IMR-90 (cell line): Measurements from ENCODE around the gene RTCB. TPM values are rescaled to one million over a fixed set of nuclear protein-coding genes. Genes with fewer than 3 reads are reported as not detected.

Source experiments
- ATAC-seq: fragments of 200-7000 bp; cut with Tn5 transposase; 2 replicates; pipeline ENCODE4 v1.9.1; 2020; ENCODE audit warnings: low read depth, mild to moderate bottlenecking, moderate library complexity
- BruUV-seq: library from RNA; stranded (reverse); fragments of 400-500 nt; replicated peaks from 2 replicates; lab custom pipeline; 2021; lab: Mats Ljungman, UMichigan
- CTCF ChIA-PET: fragments of 300-600 bp; formaldehyde crosslinking; extraction: SDS; loops from one replicate; lab custom pipeline; 2021; ENCODE audit warnings: antibody characterized with exemption; lab: Yijun Ruan, JAX
- POLR2A ChIA-PET: fragments of 300-600 bp; sonication (Branson Sonifier 250); formaldehyde crosslinking; loops from one replicate; lab custom pipeline; 2022; ENCODE audit warnings: antibody characterized with exemption; ENCODE audit not compliant: unreplicated experiment; lab: Charles Lee
- DNase-seq: peaks from one replicate; pipeline ENCODE4 v3.0.0; 2013
- H2AFZ ChIP-seq: replicated peaks from 2 replicates; pipeline ENCODE3; 2013; ENCODE audit warnings: low read length, mild to moderate bottlenecking; ENCODE audit not compliant: poor library complexity
- H2AK5ac ChIP-seq: 2 replicates; pipeline ENCODE4 v1.6.1; 2013; ENCODE audit warnings: low read depth, low read length, inconsistent platforms
- H2AK9ac ChIP-seq: replicated peaks from 2 replicates; pipeline ENCODE3; 2013; ENCODE audit warnings: mild to moderate bottlenecking, low read depth, low read length, moderate library complexity; ENCODE audit not compliant: poor library complexity
- H2BK120ac ChIP-seq: 2 replicates; pipeline ENCODE4 v1.6.1; 2013; ENCODE audit warnings: low read depth, low read length, inconsistent platforms
- H2BK15ac ChIP-seq: 3 replicates; pipeline ENCODE4 v1.6.1; 2013; ENCODE audit warnings: low read depth, low read length, inconsistent platforms
- H2BK20ac ChIP-seq: 2 replicates; pipeline ENCODE4 v1.6.1; 2013; ENCODE audit warnings: low read depth, mild to moderate bottlenecking, inconsistent platforms, low read length, moderate library complexity
- H2BK5ac ChIP-seq: 2 replicates; pipeline ENCODE4 v1.6.1; 2013; ENCODE audit warnings: mild to moderate bottlenecking, low read depth, low read length, inconsistent platforms; ENCODE audit not compliant: poor library complexity, severe bottlenecking
- H3K14ac ChIP-seq: replicated peaks from 2 replicates; pipeline ENCODE4 v1.6.1; 2013; ENCODE audit warnings: low read depth, low read length, inconsistent platforms
- H3K18ac ChIP-seq: 2 replicates; pipeline ENCODE4 v1.6.1; 2013; ENCODE audit warnings: low read depth, low read length, control low read depth
- H3K23ac ChIP-seq: 2 replicates; pipeline ENCODE4 v1.6.1; 2013; ENCODE audit warnings: low read depth, low read length, inconsistent platforms
- H3K27ac ChIP-seq: 2 replicates; pipeline ENCODE4 v1.5.1; 2013; ENCODE audit warnings: mild to moderate bottlenecking, control low read depth, low read length; ENCODE audit not compliant: insufficient read depth
- H3K27me3 ChIP-seq: 2 replicates; pipeline ENCODE4 v1.6.1; 2013; ENCODE audit warnings: low read length; ENCODE audit not compliant: control insufficient read depth, insufficient read depth
- H3K36me3 ChIP-seq: 2 replicates; pipeline ENCODE4 v1.6.1; 2013; ENCODE audit warnings: low read length, mixed read lengths; ENCODE audit not compliant: control insufficient read depth, insufficient read depth
- H3K4ac ChIP-seq: 2 replicates; pipeline ENCODE4 v1.6.1; 2013; ENCODE audit warnings: low read depth, low read length, inconsistent platforms
- H3K4me1 ChIP-seq: 2 replicates; pipeline ENCODE4 v1.6.1; 2013; ENCODE audit warnings: low read length, mixed read lengths; ENCODE audit not compliant: control insufficient read depth, insufficient read depth
- H3K4me2 ChIP-seq: 2 replicates; pipeline ENCODE4 v1.6.1; 2013; ENCODE audit warnings: low read depth, mild to moderate bottlenecking, control low read depth, low read length, moderate library complexity
- H3K4me3 ChIP-seq: 2 replicates; pipeline ENCODE4 v1.5.1; 2013; ENCODE audit warnings: low read depth, mild to moderate bottlenecking, control low read depth, low read length, moderate library complexity; ENCODE audit not compliant: insufficient read depth
- H3K56ac ChIP-seq: 2 replicates; pipeline ENCODE4 v1.6.1; 2013; ENCODE audit warnings: low read length, inconsistent platforms; ENCODE audit not compliant: insufficient read depth; ENCODE audit errors: extremely low read depth
- H3K79me1 ChIP-seq, 2 experiments: 2 replicates each; pipeline ENCODE4 v1.6.1; 2013; ENCODE audit warnings: low read length in 2 of 2, inconsistent platforms in 1 of 2, low read depth in 1 of 2
- H3K9ac ChIP-seq: 2 replicates; pipeline ENCODE4 v1.6.1; 2013; ENCODE audit warnings: low read depth, low read length, control low read depth
- H3K9me1 ChIP-seq: 2 replicates; pipeline ENCODE4 v1.6.1; 2013; ENCODE audit warnings: low read length, inconsistent platforms; ENCODE audit not compliant: insufficient read depth
- H3K9me3 ChIP-seq: 2 replicates; pipeline ENCODE4 v1.6.1; 2013; ENCODE audit warnings: low read length; ENCODE audit not compliant: control insufficient read depth, insufficient read depth
- H4K20me1 ChIP-seq: 2 replicates; pipeline ENCODE4 v1.6.1; 2013; ENCODE audit warnings: low read length, inconsistent platforms; ENCODE audit not compliant: insufficient read depth
- H4K5ac ChIP-seq: 2 replicates; pipeline ENCODE4 v1.6.1; 2013; ENCODE audit warnings: mild to moderate bottlenecking, low read depth, low read length, control low read depth
- H4K8ac ChIP-seq, 2 experiments: 2 replicates each; pipeline ENCODE4 v1.6.1; 2013; ENCODE audit warnings: low read depth in 2 of 2, low read length in 2 of 2, control low read depth in 1 of 2, inconsistent platforms in 1 of 2
- H4K91ac ChIP-seq: 2 replicates; pipeline ENCODE4 v1.6.1; 2013; ENCODE audit warnings: low read depth, low read length, inconsistent platforms; ENCODE audit not compliant: insufficient read depth
- BHLHE40 ChIP-seq: fragments of 150-350 bp; IDR thresholded peaks from 2 replicates; pipeline ENCODE4 v1.6.1; 2016; ENCODE audit warnings: mild to moderate bottlenecking, low read depth, low read length
- CEBPB ChIP-seq: IDR thresholded peaks from 2 replicates; pipeline ENCODE4 v1.6.1; 2012; ENCODE audit warnings: low read depth, low read length, improper control_type of control experiment
- CHD1 ChIP-seq: IDR thresholded peaks from 2 replicates; pipeline ENCODE4 v1.6.1; 2012; ENCODE audit warnings: low read depth, low read length, improper control_type of control experiment
- CTCF ChIP-seq: conservative IDR thresholded peaks from 2 replicates; pipeline ENCODE4 v1.5.1; 2012; ENCODE audit warnings: mild to moderate bottlenecking, low read depth, low read length, improper control_type of control experiment
- ELK1 ChIP-seq: fragments of 150-350 bp; IDR thresholded peaks from 2 replicates; pipeline ENCODE4 v1.6.1; 2016; ENCODE audit warnings: low read depth, mild to moderate bottlenecking, low read length, moderate library complexity, borderline replicate concordance
- FOS ChIP-seq: fragments of 150-350 bp; IDR thresholded peaks from 2 replicates; pipeline ENCODE4 v1.6.1; 2016; ENCODE audit warnings: low read depth, low read length
- MAFK ChIP-seq: IDR thresholded peaks from 2 replicates; pipeline ENCODE4 v1.6.1; 2012; ENCODE audit warnings: low read depth, low read length, improper control_type of control experiment
- MXI1 ChIP-seq: IDR thresholded peaks from 2 replicates; pipeline ENCODE4 v1.6.1; 2012; ENCODE audit warnings: low read depth, mild to moderate bottlenecking, low read length, moderate library complexity, borderline replicate concordance
- NFE2L2 ChIP-seq: fragments of 150-350 bp; IDR thresholded peaks from 2 replicates; pipeline ENCODE4 v1.6.1; 2016; ENCODE audit warnings: low read depth, mild to moderate bottlenecking, low read length
- POLR2A ChIP-seq: IDR thresholded peaks from 2 replicates; pipeline ENCODE4 v1.6.1; 2012; ENCODE audit warnings: mild to moderate bottlenecking, low read depth, low read length
- RAD21 ChIP-seq: IDR thresholded peaks from 2 replicates; pipeline ENCODE4 v1.6.1; 2012; ENCODE audit warnings: low read length, improper control_type of control experiment
- RCOR1 ChIP-seq: IDR thresholded peaks from 2 replicates; pipeline ENCODE4 v1.6.1; 2012; ENCODE audit warnings: mild to moderate bottlenecking, low read length, improper control_type of control experiment; ENCODE audit not compliant: insufficient replicate concordance
- RFX5 ChIP-seq: IDR thresholded peaks from 2 replicates; pipeline ENCODE4 v1.8.0; 2012; ENCODE audit warnings: low read depth, mild to moderate bottlenecking, low read length, moderate library complexity
- WGBS, 2 experiments: methylation state at CpG; one replicate each; pipeline versions ENCODE4 v1.1.5 to v1.1.7; 2013; ENCODE audit warnings: missing lambda C conversion rate in 2 of 2; ENCODE audit not compliant: insufficient read length in 1 of 2; ENCODE audit errors: extremely low coverage in 2 of 2; 5-methylcytosine and 5-hydroxymethylcytosine counted together
- dilution Hi-C: fragments of 300-500 bp; cut with HindIII; formaldehyde crosslinking; loops from one replicate; pipeline ENCODE4 v1.14.3; 2018; ENCODE audit warnings: low sequenced_read_pairs; ENCODE audit not compliant: unreplicated experiment
- in situ Hi-C: fragments of 300-500 bp; cut with MboI; formaldehyde crosslinking; loops from 3 replicates; pipeline ENCODE4 v1.14.3; 2019; ENCODE audit warnings: low sequenced_read_pairs, inconsistent platforms, mixed read lengths
- intact Hi-C: fragments of 100-400 bp; cut with micrococcal nuclease; formaldehyde crosslinking; loops from 2 replicates; pipeline ENCODE4 v1.10.0; 2022
- polyA plus RNA-seq, 3 experiments: library from polyadenylated mRNA; depleted of rRNA; stranded (reverse); fragments of >200 nt; gene quantifications; 2 replicates each; pipeline ENCODE4 v1.2.3, GENCODE V29; 2012; ENCODE audit warnings: low replicate concordance in 1 of 3
- total RNA-seq: library from RNA; depleted of rRNA; stranded (reverse); fragments of >200 nt; gene quantifications from 2 replicates; pipeline ENCODE4 v1.2.3, GENCODE V29; 2012

Gene RTCB
- total and polyA plus RNA-seq, 2 of the 4 experiments (the other 2 are of a cell fraction): 115 to 213 TPM

- Histone ChIP-seq H4K20me1 (no peaks in the 10 kb centered on the region), H3K14ac (no peak overlapping the region), H3K23ac (no peak overlapping the region), H2BK20ac (no peak overlapping the region), H4K91ac (no peak overlapping the region), H3K27me3 (peaks cover 16% of the 10 kb centered on the region), H2BK15ac (no peak overlapping the region), H2AK5ac (no peak overlapping the region), H4K5ac (no peak overlapping the region), H3K9ac (no peak overlapping the region), H3K36me3 (no peaks in the 10 kb centered on the region), H4K8ac (no peak overlapping the region), H2AK9ac (no peak overlapping the region), H3K9me3 (no peaks in the 10 kb centered on the region), H3K4ac (no peak overlapping the region), H3K4me3 (no peak overlapping the region), H3K4me2 (no peak overlapping the region), H3K18ac (no peak overlapping the region), H3K79me1 (no peaks in the 10 kb centered on the region), H3K4me1 (no peaks in the 10 kb centered on the region), H3K27ac (no peak overlapping the region), H2BK5ac (no peak overlapping the region), H2BK120ac (no peak overlapping the region), H2AFZ (no peak overlapping the region), H3K9me1 (no peaks in the 10 kb centered on the region), H3K56ac (no peak overlapping the region)
- DNase-seq (no peak), ATAC-seq (no peak)
- no TSS peak for BruUV-seq
- WGBS, 2 experiments: 0% methylated on average over 1 of the region's 4 CpGs; no CpG with 5 or more reads in 1 of the 2 experiments
- TF ChIP-seq RAD21 (no peak), RFX5 (no peak), MXI1 (no peak), CEBPB (no peak), RCOR1 (no peak), ELK1 (no peak), FOS (no peak), BHLHE40 (no peak), POLR2A (no peak), CHD1 (no peak), MAFK (no peak), CTCF (no peak), NFE2L2 (no peak)
- ChIA-PET POLR2A (no interaction called here), CTCF (no interaction called here)
- dilution Hi-C loops: no loop called here
- intact Hi-C loops: loop anchor here (10.0 kb wide), 1 partner anchor 387 kb away; the partner anchor contains the start of gene TIMP3
- in situ Hi-C loops: no loop called here
These were observed 5.9 kb upstream of the RTCB start for GRCh38 chr22:32417906-32418305.
